MM.1S (cell line): Measurements from ENCODE around the gene CDT1.

Experiments
- EZH2 ChIP-seq: fragments of 300-600 bp; sonication (generic); optimal IDR thresholded peaks from 2 replicates; pipeline ENCODE3; 2017; ENCODE audit warnings: low read depth, mild to moderate bottlenecking, antibody characterized with exemption, low read length, mixed read lengths
- EZH2phosphoT487 ChIP-seq: fragments of 300-600 bp; sonication (generic); IDR thresholded peaks from 2 replicates; pipeline ENCODE4 v1.6.1; 2018; ENCODE audit warnings: antibody characterized with exemption, low read length
- TF ChIP-seq, protein P1 (sequence below): fragments of 300-600 bp; sonication (generic); IDR thresholded peaks from 2 replicates; pipeline ENCODE4 v1.5.1; 2016; ENCODE audit warnings: antibody characterized with exemption, low read length, mixed read lengths

GRCh38 chr16:88835818-88836217 lies 32.2 kb downstream of the CDT1 start:
- TF ChIP-seq, protein P1, sequence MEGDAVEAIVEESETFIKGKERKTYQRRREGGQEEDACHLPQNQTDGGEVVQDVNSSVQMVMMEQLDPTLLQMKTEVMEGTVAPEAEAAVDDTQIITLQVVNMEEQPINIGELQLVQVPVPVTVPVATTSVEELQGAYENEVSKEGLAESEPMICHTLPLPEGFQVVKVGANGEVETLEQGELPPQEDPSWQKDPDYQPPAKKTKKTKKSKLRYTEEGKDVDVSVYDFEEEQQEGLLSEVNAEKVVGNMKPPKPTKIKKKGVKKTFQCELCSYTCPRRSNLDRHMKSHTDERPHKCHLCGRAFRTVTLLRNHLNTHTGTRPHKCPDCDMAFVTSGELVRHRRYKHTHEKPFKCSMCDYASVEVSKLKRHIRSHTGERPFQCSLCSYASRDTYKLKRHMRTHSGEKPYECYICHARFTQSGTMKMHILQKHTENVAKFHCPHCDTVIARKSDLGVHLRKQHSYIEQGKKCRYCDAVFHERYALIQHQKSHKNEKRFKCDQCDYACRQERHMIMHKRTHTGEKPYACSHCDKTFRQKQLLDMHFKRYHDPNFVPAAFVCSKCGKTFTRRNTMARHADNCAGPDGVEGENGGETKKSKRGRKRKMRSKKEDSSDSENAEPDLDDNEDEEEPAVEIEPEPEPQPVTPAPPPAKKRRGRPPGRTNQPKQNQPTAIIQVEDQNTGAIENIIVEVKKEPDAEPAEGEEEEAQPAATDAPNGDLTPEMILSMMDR = no peak
- TF ChIP-seq EZH2 (no peak), EZH2phosphoT487 (no peak)
